Activated naive CD8-positive, alpha-beta T cell treated with anti-CD3 and anti-CD28 coated beads, Interleukin-2, amount 50 U/mL, for 24 hours (primary cell): ENCODE results near the gene CAP1.
A peak's percentile ranks its signal among the peaks of the same experiment; 100 is the strongest.
"Not testable (repeated sequence)": the region's sequence is repeated elsewhere in the genome, so short reads cannot be mapped to it uniquely, and the experiment has no call there.

Experiments used
- ATAC-seq: fragments of 150-1000 bp; cut with Tn5 transposase; one replicate; pipeline ENCODE4 v1.10.0; 2021
- DNase-seq: peaks from one replicate; pipeline ENCODE4 v3.0.0; 2021
- H3K27ac Mint-ChIP-seq: one replicate; pipeline ENCODE4 v1.8.0; 2021; ENCODE audit warnings: mild to moderate bottlenecking, mixed read lengths
- H3K27me3 Mint-ChIP-seq: one replicate; pipeline ENCODE4 v1.8.0; 2021; ENCODE audit warnings: mixed read lengths
- H3K36me3 Mint-ChIP-seq: one replicate; pipeline ENCODE4 v1.8.0; 2021; ENCODE audit warnings: low read depth, mixed read lengths
- H3K4me1 Mint-ChIP-seq: one replicate; pipeline ENCODE4 v1.8.0; 2021; ENCODE audit warnings: mixed read lengths
- H3K4me3 Mint-ChIP-seq: one replicate; pipeline ENCODE4 v1.8.0; 2021; ENCODE audit warnings: mild to moderate bottlenecking, moderate library complexity, mixed read lengths
- H3K9me3 Mint-ChIP-seq: one replicate; pipeline ENCODE4 v1.8.0; 2021; ENCODE audit warnings: mixed read lengths

Gene CAP1

GRCh38 chr1:40059338-40059959 is 18.9 kb downstream of the CAP1 start:
- Mint-ChIP-seq H3K27ac (peak overlapping the region; percentile 92), H3K4me1 (peaks cover 90% of the 10 kb centered on the region), H3K27me3 (no peaks in the 10 kb centered on the region), H3K9me3 (no peaks in the 10 kb centered on the region), H3K36me3 (peaks cover 78% of the 10 kb centered on the region), H3K4me3 (peak overlapping the region; percentile 66)
- no peak for DNase-seq
- ATAC-seq, result peak; percentile 72

DNA sequence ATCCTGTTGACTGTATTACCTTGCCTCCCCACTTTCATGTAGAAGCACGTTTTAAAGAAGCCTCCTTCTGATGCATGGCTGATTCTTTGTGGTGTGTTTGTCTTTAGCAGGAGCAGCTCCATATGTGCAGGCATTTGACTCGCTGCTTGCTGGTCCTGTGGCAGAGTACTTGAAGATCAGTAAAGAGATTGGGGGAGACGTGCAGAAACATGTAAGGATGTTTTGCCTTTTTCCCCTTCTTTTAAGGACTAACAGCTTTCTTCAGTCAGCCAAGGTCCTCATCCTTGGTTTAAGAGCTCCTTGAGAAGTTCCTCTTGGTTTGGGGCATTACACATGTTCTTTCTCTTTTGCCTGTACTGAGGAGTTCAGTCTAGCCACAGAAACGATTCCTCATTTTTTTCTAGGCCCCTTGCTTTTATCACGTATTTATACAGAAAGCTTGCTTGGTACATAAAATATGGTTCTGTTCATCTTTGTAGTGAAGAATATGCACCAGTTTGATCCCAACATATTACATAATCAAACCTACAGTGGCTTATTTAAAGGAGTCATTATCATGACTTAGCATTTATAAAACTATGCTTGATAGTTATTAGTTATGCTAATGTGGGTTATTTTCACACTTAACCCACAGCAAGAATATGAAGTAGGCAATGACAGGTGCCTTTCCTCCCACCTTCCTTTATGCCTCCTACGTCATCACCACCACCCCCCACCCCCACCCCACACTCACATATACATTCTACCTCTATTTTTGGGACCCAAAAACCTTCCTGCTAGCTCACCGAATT is 19.6 kb downstream of the CAP1 start:
- H3K27ac Mint-ChIP-seq, result peak overlapping the region; percentile 92
- DNase-seq (no peak), ATAC-seq (no peak)
- H3K36me3 Mint-ChIP-seq, result peaks cover 79% of the 10 kb centered on the region
- no peaks in the 10 kb centered on the region for H3K27me3 Mint-ChIP-seq
- H3K4me3 Mint-ChIP-seq, result peak overlapping the region; percentile 66
- H3K9me3 Mint-ChIP-seq, result no peaks in the 10 kb centered on the region
- peaks cover 90% of the 10 kb centered on the region for H3K4me1 Mint-ChIP-seq

GRCh38 chr1:40064797-40065499 is 24.4 kb downstream of the CAP1 start:
- DNase-seq (no peak), ATAC-seq (no peak)
- peak overlapping the region; percentile 75 for H3K27ac Mint-ChIP-seq
- no peak overlapping the region for H3K4me3 Mint-ChIP-seq
- H3K9me3 Mint-ChIP-seq, result no peaks in the 10 kb centered on the region
- peaks cover 81% of the 10 kb centered on the region for H3K36me3 Mint-ChIP-seq
- peaks cover 66% of the 10 kb centered on the region for H3K4me1 Mint-ChIP-seq
- no peaks in the 10 kb centered on the region for H3K27me3 Mint-ChIP-seq

GRCh38 chr1:40067023-40067422 is 26.5 kb downstream of the CAP1 start:
- no peaks in the 10 kb centered on the region for H3K9me3 Mint-ChIP-seq
- DNase-seq (no peak), ATAC-seq (no peak)
- H3K4me3 Mint-ChIP-seq, result no peak overlapping the region
- no peaks in the 10 kb centered on the region for H3K27me3 Mint-ChIP-seq
- peak overlapping the region; percentile 89 for H3K27ac Mint-ChIP-seq
- peaks cover 45% of the 10 kb centered on the region for H3K4me1 Mint-ChIP-seq
- H3K36me3 Mint-ChIP-seq, result peaks cover 82% of the 10 kb centered on the region

- no peak for DNase-seq
- Mint-ChIP-seq H3K27ac (peak overlapping the region; percentile 89), H3K36me3 (peaks cover 83% of the 10 kb centered on the region), H3K4me3 (no peak overlapping the region), H3K9me3 (no peaks in the 10 kb centered on the region), H3K4me1 (peaks cover 43% of the 10 kb centered on the region), H3K27me3 (no peaks in the 10 kb centered on the region)
- no peak for ATAC-seq
Measured at GRCh38 chr1:40067851-40068250, 27.3 kb downstream of the CAP1 start.

DNA sequence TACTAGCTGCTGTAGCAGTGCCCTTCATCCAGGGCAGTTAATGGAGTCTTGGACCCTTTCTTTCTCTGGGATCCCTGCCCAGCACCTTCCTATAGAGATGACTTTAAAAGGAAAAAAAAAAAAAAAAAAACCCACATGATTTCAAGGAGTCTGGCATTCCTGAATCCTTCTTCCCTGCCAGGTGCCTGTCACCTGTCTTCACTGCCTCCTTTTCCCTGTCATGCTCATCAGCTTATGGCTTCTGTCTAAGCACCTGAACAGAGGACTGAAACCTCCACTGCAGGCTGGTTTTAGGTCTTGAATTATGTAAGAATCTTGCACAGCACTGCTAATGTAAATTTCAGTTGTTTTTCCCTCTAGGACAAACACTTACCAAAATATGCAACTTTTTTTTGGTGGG is 31.6 kb downstream of the CAP1 start:
- Mint-ChIP-seq H3K27me3 (no peaks in the 10 kb centered on the region), H3K4me3 (no peak overlapping the region), H3K36me3 (peaks cover 60% of the 10 kb centered on the region), H3K4me1 (peaks cover 20% of the 10 kb centered on the region), H3K27ac (peak overlapping the region; percentile 15), H3K9me3 (no peaks in the 10 kb centered on the region)
- ATAC-seq (no peak), DNase-seq (no peak)

- peak overlapping the region; percentile 13 for H3K27ac Mint-ChIP-seq
- H3K4me1 Mint-ChIP-seq, result peaks cover 15% of the 10 kb centered on the region
- ATAC-seq, result no peak
- H3K4me3 Mint-ChIP-seq, result no peak overlapping the region
- H3K27me3 Mint-ChIP-seq, result no peaks in the 10 kb centered on the region
- no peaks in the 10 kb centered on the region for H3K9me3 Mint-ChIP-seq
- H3K36me3 Mint-ChIP-seq, result peaks cover 55% of the 10 kb centered on the region
- DNase-seq, result no peak
Measured at GRCh38 chr1:40073062-40073461, 32.5 kb downstream of the CAP1 start.

GRCh38 chr1:40075266-40075665 is 34.7 kb downstream of the CAP1 start:
- H3K27me3 Mint-ChIP-seq, result no peaks in the 10 kb centered on the region
- H3K9me3 Mint-ChIP-seq, result no peaks in the 10 kb centered on the region
- DNase-seq (no peak), ATAC-seq (no peak)
- H3K36me3 Mint-ChIP-seq, result peaks cover 57% of the 10 kb centered on the region
- H3K4me1 Mint-ChIP-seq, result peaks cover 15% of the 10 kb centered on the region
- no peak overlapping the region for H3K27ac Mint-ChIP-seq
- H3K4me3 Mint-ChIP-seq, result no peak overlapping the region

GRCh38 chr1:40076895-40077312 is 36.4 kb downstream of the CAP1 start:
- no peaks in the 10 kb centered on the region for H3K27me3 Mint-ChIP-seq
- DNase-seq (no peak), ATAC-seq (no peak)
- no peak overlapping the region for H3K27ac Mint-ChIP-seq
- peaks cover 41% of the 10 kb centered on the region for H3K36me3 Mint-ChIP-seq
- no peak overlapping the region for H3K4me3 Mint-ChIP-seq
- H3K4me1 Mint-ChIP-seq, result peaks cover 15% of the 10 kb centered on the region
- H3K9me3 Mint-ChIP-seq, result no peaks in the 10 kb centered on the region

- Mint-ChIP-seq H3K4me1 (peaks cover 9% of the 10 kb centered on the region), H3K36me3 (peaks cover 30% of the 10 kb centered on the region), H3K4me3 (no peak overlapping the region), H3K27ac (no peak overlapping the region), H3K27me3 (no peaks in the 10 kb centered on the region), H3K9me3 (no peaks in the 10 kb centered on the region)
- DNase-seq (peak; percentile 57), ATAC-seq (peak; percentile 70)
Measured at GRCh38 chr1:40078512-40079333, 38.2 kb downstream of the CAP1 start.

DNA sequence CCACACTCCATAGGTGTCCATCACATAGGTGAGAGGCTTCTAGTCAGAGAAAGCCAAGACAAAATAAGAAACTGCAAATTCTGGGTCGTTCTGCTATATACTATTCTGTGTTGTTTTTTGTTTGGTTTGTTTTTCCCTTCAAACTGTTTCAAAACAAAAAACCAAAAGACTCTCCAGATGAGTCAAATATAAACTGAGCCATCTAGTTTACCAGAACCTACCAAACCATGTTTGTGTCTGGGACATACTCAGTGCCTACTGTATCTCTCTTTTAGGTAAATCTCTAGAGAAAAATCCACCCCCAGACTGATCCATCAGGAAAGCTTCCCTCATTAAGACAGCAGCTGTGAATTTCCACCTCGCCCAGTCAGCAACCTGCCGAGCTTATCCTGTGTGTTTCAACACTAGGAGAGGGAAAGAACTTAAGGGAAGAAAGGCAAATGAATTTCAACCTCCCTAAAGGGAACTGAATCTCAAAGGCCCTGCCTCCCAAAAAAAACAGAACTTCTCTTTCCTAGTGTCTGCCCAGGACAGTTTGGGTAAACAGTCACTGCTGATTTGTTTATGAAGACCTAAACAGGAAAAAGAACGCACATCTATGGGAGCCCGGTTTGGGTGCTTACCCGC is 39.4 kb downstream of the CAP1 start:
- no peaks in the 10 kb centered on the region for H3K9me3 Mint-ChIP-seq
- peaks cover 29% of the 10 kb centered on the region for H3K36me3 Mint-ChIP-seq
- no peak for ATAC-seq
- no peak for DNase-seq
- peaks cover 9% of the 10 kb centered on the region for H3K4me1 Mint-ChIP-seq
- no peaks in the 10 kb centered on the region for H3K27me3 Mint-ChIP-seq
- no peak overlapping the region for H3K4me3 Mint-ChIP-seq
- H3K27ac Mint-ChIP-seq, result no peak overlapping the region

GRCh38 chr1:40081871-40082270 is 41.3 kb downstream of the CAP1 start:
- no peak overlapping the region for H3K4me3 Mint-ChIP-seq
- DNase-seq (no peak), ATAC-seq (no peak)
- no peak overlapping the region for H3K27ac Mint-ChIP-seq
- peaks cover 38% of the 10 kb centered on the region for H3K36me3 Mint-ChIP-seq
- no peaks in the 10 kb centered on the region for H3K27me3 Mint-ChIP-seq
- H3K4me1 Mint-ChIP-seq, result peaks cover 9% of the 10 kb centered on the region
- H3K9me3 Mint-ChIP-seq, result no peaks in the 10 kb centered on the region

DNA sequence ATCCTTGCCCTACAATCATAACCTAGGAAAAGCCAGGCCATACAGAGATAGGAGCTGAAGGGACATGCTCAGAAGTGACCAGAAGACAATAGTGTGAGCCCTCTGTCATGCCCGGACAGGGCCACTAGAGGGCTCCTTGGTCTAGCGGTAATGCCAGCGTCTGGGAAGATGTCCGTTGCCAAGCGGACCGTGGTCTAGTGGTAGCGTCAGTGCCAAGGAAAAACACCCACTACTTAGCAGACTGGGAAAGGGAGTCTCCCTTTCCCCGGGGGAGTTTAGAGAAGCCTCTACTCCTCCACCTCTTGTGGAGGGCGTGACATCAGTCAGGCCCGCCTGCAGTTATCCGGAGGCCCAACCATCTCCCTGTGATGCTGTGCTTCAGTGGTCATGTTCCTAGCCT is 44.2 kb downstream of the CAP1 start:
- H3K27me3 Mint-ChIP-seq, H3K27ac Mint-ChIP-seq, H3K4me3 Mint-ChIP-seq, H3K9me3 Mint-ChIP-seq, ATAC-seq, H3K4me1 Mint-ChIP-seq: not testable (repeated sequence)
- H3K36me3 Mint-ChIP-seq, result peaks cover 37% of the 10 kb centered on the region
- peak; percentile 53 for DNase-seq
